Measurements from ENCODE around the gene HOXA10.
A peak's percentile ranks its signal among the peaks of the same experiment; 100 is the strongest.

DNA sequence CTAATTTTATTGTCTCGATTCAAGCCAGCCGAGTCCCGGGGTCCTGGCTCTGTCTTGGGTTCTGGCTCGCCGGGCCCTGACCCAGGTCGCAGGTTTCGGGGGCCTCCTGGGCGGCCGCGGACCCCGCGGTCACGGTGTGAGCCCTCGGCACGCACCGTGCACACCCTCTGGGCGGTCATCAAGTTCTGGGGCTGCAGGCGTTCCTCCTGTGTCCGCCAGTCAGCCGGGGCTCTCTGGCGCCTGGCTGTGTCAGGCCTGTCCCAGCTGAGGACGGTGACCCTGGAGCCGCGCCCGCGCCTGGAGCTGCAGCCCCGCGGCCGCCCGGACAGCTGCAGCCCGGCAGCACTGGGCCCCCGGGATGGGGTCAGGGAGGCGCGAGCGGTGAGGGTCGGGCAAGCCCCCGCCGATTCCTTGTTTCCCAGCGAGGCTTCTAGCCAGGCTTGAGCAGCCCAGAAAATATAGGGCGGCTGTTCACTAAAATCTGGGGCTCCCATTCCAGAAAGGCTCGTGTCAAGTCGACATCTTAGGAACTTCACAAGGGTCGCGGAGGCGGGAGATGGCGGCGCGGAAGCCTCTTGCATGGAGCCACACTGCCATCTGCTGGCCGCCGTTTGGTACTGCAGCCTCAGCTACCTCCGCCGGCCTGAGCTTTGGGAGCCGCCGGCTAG is 13.4 kb downstream of the HOXA10 start:
- TF ChIP-seq, protein P1, sequence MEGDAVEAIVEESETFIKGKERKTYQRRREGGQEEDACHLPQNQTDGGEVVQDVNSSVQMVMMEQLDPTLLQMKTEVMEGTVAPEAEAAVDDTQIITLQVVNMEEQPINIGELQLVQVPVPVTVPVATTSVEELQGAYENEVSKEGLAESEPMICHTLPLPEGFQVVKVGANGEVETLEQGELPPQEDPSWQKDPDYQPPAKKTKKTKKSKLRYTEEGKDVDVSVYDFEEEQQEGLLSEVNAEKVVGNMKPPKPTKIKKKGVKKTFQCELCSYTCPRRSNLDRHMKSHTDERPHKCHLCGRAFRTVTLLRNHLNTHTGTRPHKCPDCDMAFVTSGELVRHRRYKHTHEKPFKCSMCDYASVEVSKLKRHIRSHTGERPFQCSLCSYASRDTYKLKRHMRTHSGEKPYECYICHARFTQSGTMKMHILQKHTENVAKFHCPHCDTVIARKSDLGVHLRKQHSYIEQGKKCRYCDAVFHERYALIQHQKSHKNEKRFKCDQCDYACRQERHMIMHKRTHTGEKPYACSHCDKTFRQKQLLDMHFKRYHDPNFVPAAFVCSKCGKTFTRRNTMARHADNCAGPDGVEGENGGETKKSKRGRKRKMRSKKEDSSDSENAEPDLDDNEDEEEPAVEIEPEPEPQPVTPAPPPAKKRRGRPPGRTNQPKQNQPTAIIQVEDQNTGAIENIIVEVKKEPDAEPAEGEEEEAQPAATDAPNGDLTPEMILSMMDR (IDR thresholded peaks at IDR 0.05) = peak; percentile 97 to 100 (median 100)
- TF ChIP-seq POLR2A (IDR thresholded peaks at IDR 0.05) = no peak

Data from heart left ventricle (tissue), 13 donors.